NT2/D1 (cell line): ENCODE results near the gene TMEM51.

Experiments
- SUZ12 ChIP-seq: IDR thresholded peaks from 2 replicates; pipeline ENCODE4 v1.6.1; 2011; ENCODE audit not compliant: insufficient read length, insufficient read depth; ENCODE audit errors: extremely low read depth
- YY1 ChIP-seq: IDR thresholded peaks from 2 replicates; pipeline ENCODE4 v1.6.1; 2011; ENCODE audit not compliant: insufficient read length, insufficient read depth

DNA sequence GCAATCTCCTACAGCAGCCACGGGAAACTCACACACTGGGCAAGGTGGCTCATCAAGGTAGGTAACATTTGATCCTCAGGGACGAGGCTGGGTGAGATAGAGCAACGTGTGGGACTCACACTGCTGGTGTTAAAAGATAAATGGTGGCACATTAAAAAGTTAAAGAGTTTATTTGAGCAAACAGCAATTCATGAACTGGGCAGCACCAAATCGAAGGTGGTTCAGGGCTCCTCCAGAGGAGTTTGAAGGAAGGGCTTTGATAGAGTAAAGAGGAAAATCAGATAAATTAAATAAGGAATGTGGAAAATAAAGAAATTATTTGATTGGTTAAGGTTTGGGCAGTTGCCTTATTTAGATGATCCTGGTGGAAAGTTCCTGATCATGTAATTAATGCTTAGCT, 23.6 kb upstream of the TMEM51 start:
- TF ChIP-seq YY1 (no peak), SUZ12 (no peak)
